ENCODE results near the gene RBPJ. TPM values are rescaled to one million over a fixed set of nuclear protein-coding genes. Genes with fewer than 3 reads are reported as not detected.

RBPJ gene
- polyA plus RNA-seq, 3 donors = 75.3 to 177 (median 128) TPM

GRCh38 chr4:26351685-26352084 lies 30.9 kb downstream of the RBPJ start:
- H4K20me1 ChIP-seq (ENCODE audit: insufficient read depth, low read length) = peaks cover 100% of the 10 kb centered on the region
- TF ChIP-seq CTCF (IDR thresholded peaks at IDR 0.05) = no peak
- H3K27me3 ChIP-seq (ENCODE audit: control insufficient read depth in 2 of 2, insufficient read depth in 2 of 2, low read length in 2 of 2) = no peaks in the 10 kb centered on the region
- Mint-ChIP-seq H3K36me3 (peaks cover 3 to 4% of the 10 kb centered on the region in 2 donors), H3K9me3 (no peaks in the 10 kb centered on the region), H3K27me3 (ENCODE audit: low read depth in 3 of 3) (no peaks in the 10 kb centered on the region), H3K4me1 (peaks cover 17% of the 10 kb centered on the region), H3K4me3 (no peak overlapping the region), H3K27ac (no peak overlapping the region)
- no peaks in the 10 kb centered on the region for H3K36me3 ChIP-seq (replicated peaks in 1 of 2; ENCODE audit: control insufficient read depth in 1 of 2, insufficient read depth in 2 of 2, low read length in 2 of 2)
- no peak overlapping the region for H3K27ac ChIP-seq (ENCODE audit: low read depth in 1 of 2, low read length in 2 of 2)
- no peak for DNase-seq
- intact Hi-C loops (cut with micrococcal nuclease) = no loop called here
- H3K9ac ChIP-seq (ENCODE audit: insufficient read depth, low read length, poor library complexity, severe bottlenecking) = no peak overlapping the region
- H3K4me3 ChIP-seq (replicated peaks in 1 of 3; ENCODE audit: low read depth in 2 of 3, low read length in 3 of 3) = no peak overlapping the region
- H3K79me2 ChIP-seq (ENCODE audit: insufficient read depth, low read length) = peaks cover 99% of the 10 kb centered on the region
- WGBS (ENCODE audit: insufficient coverage) = no CpG with 5 or more reads among the region's 2 CpGs
- H2AFZ ChIP-seq (ENCODE audit: insufficient read depth, low read depth, low read length, poor library complexity, severe bottlenecking) = no peak overlapping the region
- no peak overlapping the region for H3K4me2 ChIP-seq (replicated peaks; ENCODE audit: extremely low read depth, low read length, poor library complexity, severe bottlenecking)
- peaks cover 17 to 24% of the 10 kb centered on the region in 2 donors for H3K4me1 ChIP-seq (ENCODE audit: control insufficient read depth in 1 of 2, insufficient read depth in 2 of 2, low read length in 2 of 2)
- H3K9me3 ChIP-seq (replicated peaks in 1 of 2; ENCODE audit: control insufficient read depth in 1 of 2, insufficient read depth in 1 of 2, low read length in 2 of 2) = no peaks in the 10 kb centered on the region

- Mint-ChIP-seq H3K9me3 (no peaks in the 10 kb centered on the region), H3K36me3 (peaks cover 0 to 1% of the 10 kb centered on the region in 2 donors), H3K4me3 (no peak overlapping the region), H3K27ac (no peak overlapping the region), H3K27me3 (ENCODE audit: low read depth in 3 of 3) (no peaks in the 10 kb centered on the region), H3K4me1 (peaks cover 9% of the 10 kb centered on the region)
- peaks cover 20 to 28% of the 10 kb centered on the region in 2 donors for H3K4me1 ChIP-seq (ENCODE audit: control insufficient read depth in 1 of 2, insufficient read depth in 2 of 2, low read length in 2 of 2)
- H3K36me3 ChIP-seq (replicated peaks in 1 of 2; ENCODE audit: control insufficient read depth in 1 of 2, insufficient read depth in 2 of 2, low read length in 2 of 2) = no peaks in the 10 kb centered on the region
- H3K27me3 ChIP-seq (ENCODE audit: control insufficient read depth in 2 of 2, insufficient read depth in 2 of 2, low read length in 2 of 2) = no peaks in the 10 kb centered on the region
- 78% methylated on average over 3 of the region's 7 CpGs for WGBS (ENCODE audit: insufficient coverage)
- H2AFZ ChIP-seq (ENCODE audit: insufficient read depth, low read depth, low read length, poor library complexity, severe bottlenecking) = no peak overlapping the region
- no peak for TF ChIP-seq CTCF (IDR thresholded peaks at IDR 0.05)
- DNase-seq = no peak
- H4K20me1 ChIP-seq (ENCODE audit: insufficient read depth, low read length) = peaks cover 100% of the 10 kb centered on the region
- H3K79me2 ChIP-seq (ENCODE audit: insufficient read depth, low read length) = peaks cover 99% of the 10 kb centered on the region
- intact Hi-C loops (cut with micrococcal nuclease) = no loop called here
- no peaks in the 10 kb centered on the region for H3K9me3 ChIP-seq (replicated peaks in 1 of 2; ENCODE audit: control insufficient read depth in 1 of 2, insufficient read depth in 1 of 2, low read length in 2 of 2)
- H3K4me3 ChIP-seq (replicated peaks in 1 of 3; ENCODE audit: low read depth in 2 of 3, low read length in 3 of 3) = no peak overlapping the region
- H3K27ac ChIP-seq (ENCODE audit: low read depth in 1 of 2, low read length in 2 of 2) = no peak overlapping the region
- H3K9ac ChIP-seq (ENCODE audit: insufficient read depth, low read length, poor library complexity, severe bottlenecking) = no peak overlapping the region
- H3K4me2 ChIP-seq (replicated peaks; ENCODE audit: extremely low read depth, low read length, poor library complexity, severe bottlenecking) = no peak overlapping the region
Observed at GRCh38 chr4:26354491-26354890, 33.7 kb downstream of the RBPJ start.
